ENCODE measurements around the gene PRAMEF17. TPM values are rescaled to one million over a fixed set of nuclear protein-coding genes. Genes with fewer than 3 reads are reported as not detected.
"Not testable (repeated sequence)": the region's sequence is repeated elsewhere in the genome, so short reads cannot be mapped to it uniquely, and the experiment has no call there.

Gene PRAMEF17, protein sequence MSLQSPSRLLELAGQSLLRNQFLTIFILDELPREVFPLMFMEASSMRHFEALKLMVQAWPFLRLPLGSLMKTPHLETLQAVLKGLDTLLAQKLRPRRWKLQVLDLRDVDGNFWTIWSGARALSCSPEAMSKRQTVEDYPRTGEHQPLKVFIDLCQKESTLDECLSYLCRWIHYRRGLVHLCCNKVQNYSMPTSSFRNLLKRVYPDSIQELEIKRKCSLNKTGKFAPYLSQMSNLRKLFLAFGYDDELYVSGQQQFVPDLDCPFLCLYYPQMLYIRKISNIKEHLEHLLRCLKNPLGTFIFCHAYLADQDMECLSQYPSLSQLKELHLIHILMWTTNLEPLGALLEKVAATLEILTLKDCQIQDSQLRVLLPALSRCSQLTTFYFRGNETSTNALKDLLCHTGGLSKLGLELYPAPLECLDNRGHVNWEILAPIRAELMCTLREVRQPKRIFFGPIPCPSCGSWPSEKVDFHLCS
- total RNA-seq = not detected

GRCh38 chr1:13389332-13389731, at the start of gene PRAMEF17:
PRAMEF17 (plus strand) TSS chr1:13389632; CDS start chr1:13389658, 26 bp downstream.
- DNase-seq = not testable (repeated sequence)

GRCh38 chr1:13342496-13342895, 46.9 kb upstream of the PRAMEF17 start:
- DNase-seq = not testable (repeated sequence)

- not testable (repeated sequence) for DNase-seq
These were observed 42.4 kb upstream of the PRAMEF17 start, which contains the start of gene PRAMEF14 for GRCh38 chr1:13347034-13347433. PRAMEF14 (minus strand) TSS chr1:13347134; CDS start chr1:13345314, 1,820 bp downstream.

GRCh38 chr1:13353476-13353875, 36.0 kb upstream of the PRAMEF17 start:
- not testable (repeated sequence) for DNase-seq

DNA sequence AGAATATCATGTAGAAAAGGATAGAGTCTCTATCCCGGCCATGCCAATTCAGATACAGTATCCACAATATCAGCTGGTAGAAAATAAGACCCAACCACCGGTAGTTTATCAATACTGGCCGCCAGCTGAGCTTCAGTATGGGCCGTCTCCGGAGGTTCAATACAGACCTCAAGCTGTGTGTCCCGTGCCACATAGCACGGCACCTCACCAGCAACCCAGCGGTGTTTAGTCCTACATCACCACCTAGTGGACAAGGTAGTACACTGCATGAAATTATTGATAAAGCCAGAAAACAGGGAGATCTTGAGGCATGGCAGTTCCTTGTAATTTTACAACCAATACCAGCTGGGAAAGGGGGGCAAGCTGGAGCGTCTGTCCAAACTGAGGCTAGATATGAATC, 35.0 kb upstream of the PRAMEF17 start:
- not testable (repeated sequence) for DNase-seq

DNA sequence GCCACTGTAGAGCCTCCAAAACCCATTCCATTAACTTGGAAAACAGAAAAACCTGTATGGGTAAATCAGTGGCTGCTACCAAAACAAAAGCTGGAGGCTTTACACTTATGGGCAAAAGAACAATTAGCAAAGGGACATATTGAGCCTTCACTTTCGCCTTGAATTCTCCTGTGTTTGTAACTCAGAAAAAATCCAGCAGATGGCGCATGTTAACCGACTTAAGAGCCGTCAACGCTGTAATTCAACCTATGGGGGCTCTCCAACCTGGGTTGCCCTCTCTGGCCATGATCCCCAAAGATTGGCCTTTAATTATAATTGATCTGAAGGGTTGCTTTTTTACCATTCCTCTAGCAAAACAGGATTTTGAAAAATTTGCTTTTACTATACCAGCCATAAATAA, 32.7 kb upstream of the PRAMEF17 start:
- DNase-seq = peak; percentile 4

DNA sequence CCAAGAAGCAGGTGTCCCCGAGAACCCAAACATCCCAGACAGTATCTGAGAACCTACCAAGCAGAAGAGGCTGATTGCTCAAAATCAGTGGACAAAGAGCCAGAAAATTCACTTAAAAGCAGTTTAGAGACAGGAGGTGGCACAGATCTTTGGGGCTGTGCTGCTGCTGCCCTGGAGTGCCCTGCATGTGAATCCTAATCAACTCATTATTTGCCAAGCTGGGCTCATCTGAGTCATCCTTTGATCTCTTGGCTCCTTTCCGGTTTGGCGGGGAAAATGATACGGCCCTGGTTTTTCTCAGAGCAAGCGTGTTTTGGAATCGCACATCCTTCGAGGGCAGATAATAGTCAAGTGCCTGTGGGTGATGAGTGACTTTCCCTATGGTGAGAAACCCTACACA, 27.1 kb upstream of the PRAMEF17 start:
- DNase-seq = not testable (repeated sequence)

DNA sequence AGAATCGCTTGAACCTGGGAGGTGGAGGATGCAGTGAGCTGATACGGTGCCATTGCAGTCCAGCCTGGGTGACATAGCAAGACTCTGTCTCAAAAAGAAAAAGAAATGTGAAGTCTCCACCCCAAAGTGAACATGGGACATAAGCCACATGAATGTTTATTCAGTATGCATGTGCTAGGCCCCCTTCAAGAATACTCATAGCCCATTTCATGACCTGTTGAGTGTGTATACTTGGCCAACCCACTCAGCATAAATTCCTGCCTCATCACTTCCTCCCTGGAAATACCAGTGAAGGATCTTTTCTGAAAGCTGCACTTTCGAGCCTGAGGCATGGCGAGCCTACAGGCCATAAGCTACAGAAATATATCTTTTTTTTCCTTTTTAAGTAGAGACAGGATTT, 24.5 kb upstream of the PRAMEF17 start:
- DNase-seq = not testable (repeated sequence)

GRCh38 chr1:13366536-13366935, 22.9 kb upstream of the PRAMEF17 start:
- DNase-seq = not testable (repeated sequence)

- not testable (repeated sequence) for DNase-seq
These were observed 20.9 kb upstream of the PRAMEF17 start for GRCh38 chr1:13368544-13368943.

GRCh38 chr1:13378983-13379382, 10.4 kb upstream of the PRAMEF17 start:
- not testable (repeated sequence) for DNase-seq

- not testable (repeated sequence) for DNase-seq
These were observed 9.1 kb upstream of the PRAMEF17 start for GRCh38 chr1:13380380-13380779.

DNA sequence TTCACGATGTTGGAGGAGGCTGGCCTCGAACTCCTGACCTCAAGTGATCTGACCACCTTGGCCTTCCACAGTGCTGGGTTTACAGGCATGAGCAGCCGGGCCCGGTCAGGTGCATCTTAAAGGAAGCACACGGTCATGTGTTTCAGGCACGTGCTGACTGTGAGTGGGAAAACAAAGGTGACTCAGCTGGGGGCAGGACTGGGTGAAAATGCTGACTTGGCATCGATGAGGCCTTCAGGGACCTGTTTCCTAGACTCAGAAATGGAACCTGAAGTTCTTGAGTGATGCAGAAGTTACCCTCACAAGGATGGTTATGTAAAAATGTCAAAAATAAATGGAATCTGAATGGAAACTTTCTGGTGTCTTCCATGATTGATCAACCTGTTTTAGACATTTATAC, 3.6 kb downstream of the PRAMEF17 start:
- not testable (repeated sequence) for DNase-seq

- not testable (repeated sequence) for DNase-seq
These were observed 5.3 kb downstream of the PRAMEF17 start for GRCh38 chr1:13394761-13395160.

DNA sequence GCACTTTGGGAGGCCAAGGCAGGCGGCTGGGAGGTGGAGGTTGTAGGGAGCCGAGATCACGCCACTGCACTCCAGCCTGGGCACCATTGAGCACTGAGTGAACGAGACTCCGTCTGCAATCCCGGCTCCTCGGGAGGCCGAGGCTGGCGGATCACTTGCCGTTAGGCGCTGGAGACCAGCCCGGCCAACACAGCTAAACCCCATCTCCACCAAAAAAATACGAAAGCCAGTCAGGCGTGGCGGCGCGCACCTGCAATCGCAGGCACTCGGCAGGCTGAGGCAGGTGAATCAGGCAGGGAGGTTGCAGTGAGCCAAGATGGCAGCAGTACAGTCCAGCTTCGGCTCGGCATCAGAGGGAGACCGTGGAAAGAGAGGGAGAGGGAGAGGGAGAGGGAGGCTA, 5.9 kb downstream of the PRAMEF17 start:
- DNase-seq = not testable (repeated sequence)

- DNase-seq = no peak
These were observed 18.4 kb downstream of the PRAMEF17 start for GRCh38 chr1:13407811-13408210.

- DNase-seq = not testable (repeated sequence)
These were observed 20.7 kb downstream of the PRAMEF17 start, which contains the start of gene PRAMEF20 for GRCh38 chr1:13410150-13410549. PRAMEF20 (plus strand) TSS chr1:13410450; CDS start chr1:13416355, 5,905 bp downstream.

DNA sequence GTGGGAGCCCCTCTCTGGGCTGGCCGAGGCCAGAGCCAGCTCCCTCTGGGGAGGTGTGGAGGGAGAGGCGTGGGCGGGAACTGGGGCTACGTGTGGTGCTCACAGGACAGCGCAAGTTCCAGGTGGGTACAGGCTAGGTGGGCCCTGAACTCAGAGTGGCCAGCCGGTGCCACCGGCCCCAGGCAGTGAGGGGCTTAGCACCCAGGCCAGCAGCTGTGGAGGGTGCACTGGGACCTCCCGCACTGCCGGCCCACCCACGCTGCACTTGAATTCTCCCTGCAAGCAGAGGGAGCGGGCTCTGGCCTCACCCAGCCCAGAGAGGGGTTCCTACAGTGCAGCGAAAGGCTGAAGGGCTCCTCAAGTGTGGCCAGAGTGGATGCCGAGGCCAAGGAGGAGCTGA, 41.1 kb downstream of the PRAMEF17 start:
- no peak for DNase-seq

- DNase-seq = no peak
These were observed 42.8 kb downstream of the PRAMEF17 start for GRCh38 chr1:13432251-13432650.

- not testable (repeated sequence) for DNase-seq
These were observed 44.4 kb downstream of the PRAMEF17 start for GRCh38 chr1:13433694-13434358.

GRCh38 chr1:13435458-13435857, 46.0 kb downstream of the PRAMEF17 start:
- DNase-seq = no peak

- DNase-seq = not testable (repeated sequence)
These were observed 49.8 kb downstream of the PRAMEF17 start for GRCh38 chr1:13439104-13439783.

All from skin of body (tissue), 2 donors.